ENCODE results near the gene SUGCT.

Gene SUGCT

DNA sequence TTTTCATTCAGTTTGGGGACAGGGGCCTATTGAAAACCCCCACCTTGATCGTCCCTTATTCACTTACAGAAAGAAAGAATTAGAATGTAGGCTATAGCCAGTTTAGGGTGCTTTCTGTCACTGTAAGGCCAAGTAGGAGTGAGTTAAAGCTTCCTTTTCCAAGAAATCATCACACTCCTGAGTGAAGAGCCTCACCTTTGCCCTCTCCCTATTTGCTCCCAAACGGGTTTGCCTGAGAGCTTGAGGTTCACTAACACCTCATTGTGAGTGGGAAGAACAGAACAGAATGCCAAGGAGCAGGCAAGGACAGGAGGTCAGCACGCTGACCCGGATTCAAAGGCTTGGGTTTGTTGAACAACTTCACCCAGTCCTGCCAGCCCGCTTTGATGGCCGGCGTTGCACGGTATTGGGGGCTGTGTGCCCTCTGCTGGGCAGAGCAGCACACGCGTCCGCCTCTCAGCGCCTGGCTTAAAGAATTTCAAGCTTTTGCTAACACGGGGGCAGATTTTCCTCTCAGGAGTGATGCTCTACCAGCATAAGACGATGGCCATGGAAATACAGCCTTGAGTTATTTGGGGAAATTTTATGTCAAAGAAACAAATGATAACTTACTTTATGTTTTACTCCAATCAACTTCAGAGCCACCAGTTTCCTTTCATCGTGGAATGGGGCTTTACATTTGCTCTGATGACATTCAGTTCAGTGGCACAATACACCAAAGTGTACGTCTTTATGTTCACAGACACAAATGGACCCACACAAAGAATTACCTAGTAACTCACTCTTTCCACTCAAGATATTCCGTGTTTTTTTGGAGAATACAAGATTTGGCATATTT is 470.0 kb downstream of the SUGCT start:
- no peaks in the 10 kb centered on the region for H3K27me3 ChIP-seq (replicated peaks)
- H3K27ac ChIP-seq = no peak overlapping the region
- H3K36me3 ChIP-seq (replicated peaks) = no peaks in the 10 kb centered on the region
- in situ Hi-C loops (cut with HindIII; ENCODE audit: low pct_ligation_motif_present, low sequenced_read_pairs) = no loop called here
- no peak overlapping the region for H3K4me3 ChIP-seq (ENCODE audit: low read depth, low read length)
- TF ChIP-seq, protein P1, sequence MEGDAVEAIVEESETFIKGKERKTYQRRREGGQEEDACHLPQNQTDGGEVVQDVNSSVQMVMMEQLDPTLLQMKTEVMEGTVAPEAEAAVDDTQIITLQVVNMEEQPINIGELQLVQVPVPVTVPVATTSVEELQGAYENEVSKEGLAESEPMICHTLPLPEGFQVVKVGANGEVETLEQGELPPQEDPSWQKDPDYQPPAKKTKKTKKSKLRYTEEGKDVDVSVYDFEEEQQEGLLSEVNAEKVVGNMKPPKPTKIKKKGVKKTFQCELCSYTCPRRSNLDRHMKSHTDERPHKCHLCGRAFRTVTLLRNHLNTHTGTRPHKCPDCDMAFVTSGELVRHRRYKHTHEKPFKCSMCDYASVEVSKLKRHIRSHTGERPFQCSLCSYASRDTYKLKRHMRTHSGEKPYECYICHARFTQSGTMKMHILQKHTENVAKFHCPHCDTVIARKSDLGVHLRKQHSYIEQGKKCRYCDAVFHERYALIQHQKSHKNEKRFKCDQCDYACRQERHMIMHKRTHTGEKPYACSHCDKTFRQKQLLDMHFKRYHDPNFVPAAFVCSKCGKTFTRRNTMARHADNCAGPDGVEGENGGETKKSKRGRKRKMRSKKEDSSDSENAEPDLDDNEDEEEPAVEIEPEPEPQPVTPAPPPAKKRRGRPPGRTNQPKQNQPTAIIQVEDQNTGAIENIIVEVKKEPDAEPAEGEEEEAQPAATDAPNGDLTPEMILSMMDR (IDR thresholded peaks at IDR 0.05; ENCODE audit: low read depth, low read length, missing control alignments) = peak; percentile 96
- DNase-seq = peak; percentile 25

DNA sequence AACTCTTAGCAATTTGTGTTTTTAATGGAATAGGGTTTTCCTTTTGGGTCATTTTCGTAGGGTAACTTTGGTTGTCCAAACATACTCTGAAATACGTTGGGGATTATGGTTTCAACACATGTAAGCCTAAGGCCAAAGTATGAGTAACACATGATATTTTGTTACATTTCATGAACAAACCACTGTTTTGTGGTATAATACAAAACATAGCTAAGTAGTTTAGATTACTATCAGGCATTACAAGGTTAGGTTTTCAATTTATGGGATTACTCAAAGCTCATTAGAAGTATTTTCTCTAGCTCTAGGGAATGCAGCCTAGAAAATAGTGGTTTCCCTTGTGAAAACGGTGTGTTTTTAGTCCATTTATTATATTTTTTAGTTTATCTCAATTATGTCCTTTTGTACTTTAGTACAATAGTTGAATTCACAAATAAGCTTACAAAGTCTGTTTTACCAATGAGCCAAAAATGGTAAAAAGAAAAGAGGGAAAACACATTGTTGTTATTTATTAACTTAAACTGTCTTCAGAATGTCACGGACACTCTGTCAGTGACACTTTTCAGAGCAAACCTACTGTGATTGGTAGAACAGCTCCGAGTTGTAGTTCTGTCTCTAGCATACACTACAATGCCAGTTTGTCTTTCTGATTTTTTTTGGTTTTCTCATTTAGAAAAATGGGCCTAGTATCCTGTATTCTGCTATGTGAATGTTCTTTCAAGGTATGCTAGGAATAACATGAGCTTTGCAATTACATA is 473.7 kb downstream of the SUGCT start:
- no peak overlapping the region for H3K4me3 ChIP-seq (ENCODE audit: low read depth, low read length)
- no peak overlapping the region for H3K27ac ChIP-seq
- H3K36me3 ChIP-seq (replicated peaks) = no peaks in the 10 kb centered on the region
- TF ChIP-seq, protein P1 (IDR thresholded peaks at IDR 0.05; ENCODE audit: low read depth, low read length, missing control alignments) = no peak
- no peak for DNase-seq
- no peaks in the 10 kb centered on the region for H3K27me3 ChIP-seq (replicated peaks)
- in situ Hi-C loops (cut with HindIII; ENCODE audit: low pct_ligation_motif_present, low sequenced_read_pairs) = no loop called here

DNA sequence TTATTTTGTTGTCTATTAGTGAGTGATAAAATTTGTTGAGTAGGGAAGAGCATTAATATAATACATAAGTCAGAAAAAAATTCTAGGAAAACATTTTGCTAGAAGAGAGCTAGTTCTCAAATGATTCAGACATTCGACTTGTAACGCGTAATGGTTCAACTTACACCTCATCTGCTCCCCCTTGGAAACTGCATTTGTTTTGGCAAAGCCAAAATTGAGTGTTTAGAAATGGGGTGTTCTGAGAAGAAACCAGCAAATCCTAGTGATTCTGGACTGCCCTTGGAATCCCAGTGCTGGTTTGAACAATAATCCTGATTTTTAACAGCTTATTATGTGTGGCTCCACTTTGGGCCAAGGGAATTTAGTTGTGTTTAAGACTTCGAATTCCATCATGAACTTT is 475.7 kb downstream of the SUGCT start:
- Histone ChIP-seq H3K27me3 (replicated peaks) (no peaks in the 10 kb centered on the region), H3K27ac (no peak overlapping the region), H3K4me3 (ENCODE audit: low read depth, low read length) (no peak overlapping the region), H3K36me3 (replicated peaks) (no peaks in the 10 kb centered on the region)
- no peak for DNase-seq
- TF ChIP-seq, protein P1 (IDR thresholded peaks at IDR 0.05; ENCODE audit: low read depth, low read length, missing control alignments) = no peak
- in situ Hi-C loops (cut with HindIII; ENCODE audit: low pct_ligation_motif_present, low sequenced_read_pairs) = no loop called here

DNA sequence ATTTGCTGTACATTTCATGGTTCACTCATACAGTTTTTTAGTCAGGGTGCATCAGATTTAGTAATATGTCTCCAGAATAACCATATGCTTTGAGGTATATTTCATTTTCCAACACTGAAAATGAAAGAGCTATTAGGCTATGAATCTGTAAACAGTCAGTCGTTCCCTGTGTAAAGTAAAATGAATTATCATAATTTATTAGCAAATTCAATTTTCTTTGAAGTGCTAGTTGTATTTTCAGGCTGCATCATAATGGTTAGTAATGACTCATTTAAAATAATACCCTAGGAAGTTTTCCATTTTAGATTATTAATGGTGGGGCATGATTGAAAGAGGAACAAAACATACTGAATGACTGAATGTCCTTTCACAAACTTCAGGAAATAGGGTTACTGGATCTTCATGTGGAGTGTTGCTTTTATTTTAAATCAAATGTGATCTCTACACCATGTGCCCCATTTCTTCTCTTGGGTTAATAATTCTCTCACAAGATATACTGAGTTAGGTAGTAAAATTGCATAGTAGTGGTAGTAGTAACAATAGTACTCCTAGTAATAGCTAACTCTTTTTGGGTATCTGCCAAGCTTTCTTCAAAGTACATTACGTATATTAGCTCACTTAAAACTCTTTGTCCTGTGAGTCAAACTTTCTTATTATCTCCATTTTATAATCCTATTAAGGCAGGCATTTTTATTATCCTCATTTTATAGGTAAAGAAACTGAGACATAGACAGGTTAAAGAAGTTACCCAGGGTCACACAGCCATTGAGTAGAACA is 476.5 kb downstream of the SUGCT start:
- TF ChIP-seq, protein P1 (IDR thresholded peaks at IDR 0.05; ENCODE audit: low read depth, low read length, missing control alignments) = no peak
- Histone ChIP-seq H3K36me3 (replicated peaks) (no peaks in the 10 kb centered on the region), H3K27me3 (replicated peaks) (no peaks in the 10 kb centered on the region), H3K4me3 (ENCODE audit: low read depth, low read length) (no peak overlapping the region), H3K27ac (no peak overlapping the region)
- DNase-seq = no peak
- in situ Hi-C loops (cut with HindIII; ENCODE audit: low pct_ligation_motif_present, low sequenced_read_pairs) = no loop called here

DNA sequence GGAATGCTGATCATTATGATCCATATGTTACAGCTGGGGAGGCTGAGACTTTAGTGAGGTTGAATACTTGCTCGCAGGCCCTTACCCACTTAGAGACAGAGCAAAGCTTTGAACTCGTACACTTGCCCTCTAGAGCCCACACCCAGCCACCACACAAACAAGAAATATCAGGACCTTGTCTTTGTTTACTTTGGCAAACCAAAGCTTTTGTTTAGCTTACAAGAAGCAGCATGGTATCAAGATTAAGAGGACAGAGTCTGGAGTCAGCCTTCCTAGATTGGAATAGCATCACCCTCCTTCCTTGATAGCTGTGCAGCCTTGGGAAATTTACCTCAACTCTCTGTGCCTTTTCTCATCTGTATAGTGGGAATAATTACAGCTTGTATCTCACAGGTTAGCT is 477.5 kb downstream of the SUGCT start:
- DNase-seq = no peak
- H3K27me3 ChIP-seq (replicated peaks) = no peaks in the 10 kb centered on the region
- H3K27ac ChIP-seq = no peak overlapping the region
- no peaks in the 10 kb centered on the region for H3K36me3 ChIP-seq (replicated peaks)
- no peak overlapping the region for H3K4me3 ChIP-seq (ENCODE audit: low read depth, low read length)
- in situ Hi-C loops (cut with HindIII; ENCODE audit: low pct_ligation_motif_present, low sequenced_read_pairs) = no loop called here
- TF ChIP-seq, protein P1 (IDR thresholded peaks at IDR 0.05; ENCODE audit: low read depth, low read length, missing control alignments) = no peak
